OCI-LY7 (cell line): ENCODE results near the gene TPPP3. TPM values are rescaled to one million over a fixed set of nuclear protein-coding genes. Genes with fewer than 3 reads are reported as not detected.

Source experiments
- BruUV-seq: library from RNA; stranded (reverse); fragments of 400-500 nt; replicated peaks from 2 replicates; lab custom pipeline; 2021; lab: Mats Ljungman, UMichigan
- CTCF ChIA-PET: fragments of 300-600 bp; sonication (Branson Sonifier 250); formaldehyde crosslinking; loops from one replicate; lab custom pipeline; 2022; ENCODE audit warnings: antibody characterized with exemption; ENCODE audit not compliant: unreplicated experiment; lab: Charles Lee
- POLR2A ChIA-PET: fragments of 300-600 bp; sonication (Branson Sonifier 250); formaldehyde crosslinking; loops from one replicate; lab custom pipeline; 2022; ENCODE audit warnings: antibody characterized with exemption; lab: Charles Lee
- DNase-seq: peaks from one replicate; pipeline ENCODE4 v3.0.0-alpha.2; 2015; ENCODE audit warnings: low spot score
- H2AFZ ChIP-seq: fragments of 200-600 bp; sonication (generic), shearing (Covaris generic); 2 replicates; pipeline ENCODE4 v1.6.1; 2014; ENCODE audit warnings: mild to moderate bottlenecking, antibody characterized with exemption, low read length, moderate library complexity
- H3K27ac ChIP-seq: fragments of 200-600 bp; sonication (generic); 2 replicates; pipeline ENCODE4 v1.5.1; 2014; ENCODE audit warnings: mixed run types, low read depth, mild to moderate bottlenecking, moderate library complexity, low read length, inconsistent platforms; ENCODE audit not compliant: poor library complexity, severe bottlenecking
- H3K36me3 ChIP-seq: fragments of 200-600 bp; sonication (generic); 2 replicates; pipeline ENCODE4 v1.6.1; 2014; ENCODE audit warnings: mild to moderate bottlenecking, antibody characterized with exemption, low read length, moderate library complexity, mixed read lengths; ENCODE audit not compliant: insufficient read depth
- H3K4me1 ChIP-seq: fragments of 200-600 bp; sonication (generic); 2 replicates; pipeline ENCODE4 v1.5.1; 2014; ENCODE audit warnings: mild to moderate bottlenecking, low read length; ENCODE audit not compliant: insufficient read depth, poor library complexity, severe bottlenecking
- H3K4me2 ChIP-seq: fragments of 200-600 bp; sonication (generic); 2 replicates; pipeline ENCODE4 v1.6.1; 2014; ENCODE audit warnings: mild to moderate bottlenecking, low read length
- H3K4me3 ChIP-seq: fragments of 200-600 bp; sonication (generic); 2 replicates; pipeline ENCODE4 v1.5.1; 2014; ENCODE audit warnings: mild to moderate bottlenecking, low read depth, low read length; ENCODE audit not compliant: poor library complexity, severe bottlenecking
- H3K79me2 ChIP-seq: fragments of 200-600 bp; sonication (generic); 2 replicates; pipeline ENCODE4 v1.6.1; 2016; ENCODE audit warnings: low read depth, mild to moderate bottlenecking, low read length, moderate library complexity, mixed read lengths; ENCODE audit not compliant: insufficient read depth
- H3K9me2 ChIP-seq: fragments of 200-600 bp; sonication (generic); 2 replicates; pipeline ENCODE4 v1.6.1; 2016; ENCODE audit warnings: mild to moderate bottlenecking, low read length, mixed read lengths; ENCODE audit not compliant: insufficient read depth
- H3K9me3 ChIP-seq: fragments of 200-600 bp; sonication (generic); 2 replicates; pipeline ENCODE4 v1.6.1; 2014; ENCODE audit warnings: mild to moderate bottlenecking, mixed run types, low read length, mixed read lengths
- H4K20me1 ChIP-seq: fragments of 200-600 bp; sonication (generic); 2 replicates; pipeline ENCODE4 v1.6.1; 2014; ENCODE audit warnings: mild to moderate bottlenecking, antibody characterized with exemption, low read length, moderate library complexity, mixed read lengths; ENCODE audit not compliant: insufficient read depth
- intact Hi-C: fragments of 100-400 bp; cut with micrococcal nuclease; formaldehyde crosslinking; loops from one replicate; pipeline ENCODE4 v1.10.0; 2022; ENCODE audit not compliant: unreplicated experiment
- small RNA-seq: library from RNA; depleted of rRNA; stranded (forward); fragments of <200 nt; gene quantifications from one replicate; pipeline ENCODE3, GENCODE V24; 2014
- total RNA-seq, 2 experiments: library from RNA; depleted of rRNA in 1 of 2; stranded (reverse); fragments of >200 nt in 1 of 2; shearing (Covaris generic) in 1 of 2; gene quantifications; 2 replicates each; pipeline ENCODE4 v1.2.3, GENCODE V29; 2014 to 2022
- TF ChIP-seq, protein P1 (sequence below): fragments of 200-600 bp; sonication (generic); conservative IDR thresholded peaks from 2 replicates; pipeline ENCODE4 v1.5.1; 2014; ENCODE audit warnings: mild to moderate bottlenecking, antibody characterized with exemption, low read length, moderate library complexity, mixed read lengths

The TPPP3 gene
- total RNA-seq, 2 experiments from 2014 or later = not detected

DNA sequence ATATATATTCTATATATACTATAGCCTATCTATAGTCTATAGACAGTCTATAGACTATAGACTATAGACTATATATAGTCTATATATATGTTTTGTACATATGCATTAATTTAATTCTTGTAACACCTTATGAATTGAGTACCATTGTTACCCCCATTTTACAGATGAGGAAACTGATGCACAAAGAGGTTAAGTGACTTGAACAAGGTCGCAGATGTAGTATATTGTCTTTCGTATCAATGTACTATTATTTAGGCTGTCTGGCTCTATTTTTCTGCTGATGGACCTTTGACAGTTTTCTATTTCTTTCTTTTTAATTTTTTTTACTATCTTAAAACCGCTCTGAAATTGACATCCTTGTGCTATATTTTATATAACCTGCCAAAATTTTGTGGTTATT lies 52.0 kb downstream of the TPPP3 start:
- H4K20me1 ChIP-seq = no peaks in the 10 kb centered on the region
- no peaks in the 10 kb centered on the region for H3K9me3 ChIP-seq
- no peaks in the 10 kb centered on the region for H3K79me2 ChIP-seq
- ChIA-PET CTCF (no interaction called here), POLR2A (no interaction called here)
- no peak overlapping the region for H3K4me2 ChIP-seq
- intact Hi-C loops = no loop called here
- no peak overlapping the region for H3K4me3 ChIP-seq
- no peaks in the 10 kb centered on the region for H3K36me3 ChIP-seq
- TF ChIP-seq, protein P1, sequence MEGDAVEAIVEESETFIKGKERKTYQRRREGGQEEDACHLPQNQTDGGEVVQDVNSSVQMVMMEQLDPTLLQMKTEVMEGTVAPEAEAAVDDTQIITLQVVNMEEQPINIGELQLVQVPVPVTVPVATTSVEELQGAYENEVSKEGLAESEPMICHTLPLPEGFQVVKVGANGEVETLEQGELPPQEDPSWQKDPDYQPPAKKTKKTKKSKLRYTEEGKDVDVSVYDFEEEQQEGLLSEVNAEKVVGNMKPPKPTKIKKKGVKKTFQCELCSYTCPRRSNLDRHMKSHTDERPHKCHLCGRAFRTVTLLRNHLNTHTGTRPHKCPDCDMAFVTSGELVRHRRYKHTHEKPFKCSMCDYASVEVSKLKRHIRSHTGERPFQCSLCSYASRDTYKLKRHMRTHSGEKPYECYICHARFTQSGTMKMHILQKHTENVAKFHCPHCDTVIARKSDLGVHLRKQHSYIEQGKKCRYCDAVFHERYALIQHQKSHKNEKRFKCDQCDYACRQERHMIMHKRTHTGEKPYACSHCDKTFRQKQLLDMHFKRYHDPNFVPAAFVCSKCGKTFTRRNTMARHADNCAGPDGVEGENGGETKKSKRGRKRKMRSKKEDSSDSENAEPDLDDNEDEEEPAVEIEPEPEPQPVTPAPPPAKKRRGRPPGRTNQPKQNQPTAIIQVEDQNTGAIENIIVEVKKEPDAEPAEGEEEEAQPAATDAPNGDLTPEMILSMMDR = no peak
- no peak overlapping the region for H2AFZ ChIP-seq
- H3K9me2 ChIP-seq = no peaks in the 10 kb centered on the region
- H3K4me1 ChIP-seq = no peaks in the 10 kb centered on the region
- H3K27ac ChIP-seq = no peak overlapping the region
- DNase-seq = no peak
- no TSS peak for BruUV-seq

Small RNAs within 50 kb of the gene (small RNA-seq; reads per million reads assigned to genes)
- not detected for gene RNU1-123P

Other genes with a start within 250 kb of the TPPP3 start
- 1.1 and 2.7 TPM in 2 replicates for gene B3GNT9, start 242.5 kb downstream of the TPPP3 start, total RNA-seq (2014; rRNA removed; shearing (Covaris generic))
- gene B3GNT9, start 242.5 kb downstream of the TPPP3 start, total RNA-seq (2022) = 2.7 TPM in 2 replicates
- 11.3 and 11.6 TPM in 2 replicates for gene TRADD, start 233.6 kb downstream of the TPPP3 start, total RNA-seq (2014; rRNA removed; shearing (Covaris generic))
- 15.4 and 16.7 TPM in 2 replicates for gene TRADD, start 233.6 kb downstream of the TPPP3 start, total RNA-seq (2022)
- 5.8 and 7.3 TPM in 2 replicates for gene FBXL8, start 233.5 kb downstream of the TPPP3 start, total RNA-seq (2014; rRNA removed; shearing (Covaris generic))
- gene FBXL8, start 233.5 kb downstream of the TPPP3 start, total RNA-seq (2022) = 10.4 and 12.2 TPM in 2 replicates
- 8.1 and 12.8 TPM in 2 replicates for gene HSF4, start 228.8 kb downstream of the TPPP3 start, total RNA-seq (2014; rRNA removed; shearing (Covaris generic))
- gene HSF4, start 228.8 kb downstream of the TPPP3 start, total RNA-seq (2022) = 16.2 and 17.0 TPM in 2 replicates
- 1.1 and 2.2 TPM in 2 replicates for gene NOL3, start 223.0 kb downstream of the TPPP3 start, total RNA-seq (2014; rRNA removed; shearing (Covaris generic))
- 4.1 and 4.4 TPM in 2 replicates for gene NOL3, start 223.0 kb downstream of the TPPP3 start, total RNA-seq (2022)
- 18.0 and 22.9 TPM in 2 replicates for gene MATCAP1, start 209.5 kb downstream of the TPPP3 start, total RNA-seq (2014; rRNA removed; shearing (Covaris generic))
- gene MATCAP1, start 209.5 kb downstream of the TPPP3 start, total RNA-seq (2022) = 39.6 and 42.3 TPM in 2 replicates
- not detected in 2 replicates for gene EXOC3L1, start 203.4 kb downstream of the TPPP3 start, total RNA-seq (2014; rRNA removed; shearing (Covaris generic))
- gene EXOC3L1, start 203.4 kb downstream of the TPPP3 start, total RNA-seq (2022) = not detected in 2 replicates
- gene E2F4, start 201.3 kb downstream of the TPPP3 start, total RNA-seq (2014; rRNA removed; shearing (Covaris generic)) = 139 and 157 TPM in 2 replicates
- 108 and 124 TPM in 2 replicates for gene E2F4, start 201.3 kb downstream of the TPPP3 start, total RNA-seq (2022)
- 7.7 and 7.8 TPM in 2 replicates for gene ELMO3, start 194.4 kb downstream of the TPPP3 start, total RNA-seq (2014; rRNA removed; shearing (Covaris generic))
- 7.6 and 9.0 TPM in 2 replicates for gene ELMO3, start 194.4 kb downstream of the TPPP3 start, total RNA-seq (2022)
- 19.9 and 36.7 TPM in 2 replicates for gene TMEM208, start 166.4 kb downstream of the TPPP3 start, total RNA-seq (2014; rRNA removed; shearing (Covaris generic))
- 22.5 and 26.4 TPM in 2 replicates for gene TMEM208, start 166.4 kb downstream of the TPPP3 start, total RNA-seq (2022)
- gene FHOD1, start 146.0 kb downstream of the TPPP3 start, total RNA-seq (2014; rRNA removed; shearing (Covaris generic)) = 16.0 and 16.5 TPM in 2 replicates
- gene FHOD1, start 146.0 kb downstream of the TPPP3 start, total RNA-seq (2022) = 44.1 and 55.0 TPM in 2 replicates
- gene SLC9A5, start 144.5 kb downstream of the TPPP3 start, total RNA-seq (2014; rRNA removed; shearing (Covaris generic)) = 0.36 and 2.7 TPM in 2 replicates
- 3.6 and 4.2 TPM in 2 replicates for gene SLC9A5, start 144.5 kb downstream of the TPPP3 start, total RNA-seq (2022)
- gene PLEKHG4, start 114.0 kb downstream of the TPPP3 start, total RNA-seq (2014; rRNA removed; shearing (Covaris generic)) = not detected in 2 replicates
- gene PLEKHG4, start 114.0 kb downstream of the TPPP3 start, total RNA-seq (2022) = 0.51 and 1.3 TPM in 2 replicates
- gene KCTD19, start 66.8 kb downstream of the TPPP3 start, total RNA-seq (2014; rRNA removed; shearing (Covaris generic)) = not detected in 2 replicates
- gene KCTD19, start 66.8 kb downstream of the TPPP3 start, total RNA-seq (2022) = 0.17 and 1.4 TPM in 2 replicates
- gene LRRC36, start 66.7 kb downstream of the TPPP3 start, total RNA-seq (2014; rRNA removed; shearing (Covaris generic)) = not detected in 2 replicates
- gene LRRC36, start 66.7 kb downstream of the TPPP3 start, total RNA-seq (2022) = not detected in 2 replicates
- not detected in 2 replicates for gene ZDHHC1, start 23.0 kb upstream of the TPPP3 start, total RNA-seq (2014; rRNA removed; shearing (Covaris generic))
- gene ZDHHC1, start 23.0 kb upstream of the TPPP3 start, total RNA-seq (2022) = not detected in 2 replicates
- not detected in 2 replicates for gene HSD11B2, start 37.6 kb upstream of the TPPP3 start, total RNA-seq (2014; rRNA removed; shearing (Covaris generic))
- gene HSD11B2, start 37.6 kb upstream of the TPPP3 start, total RNA-seq (2022) = not detected in 2 replicates
- gene ATP6V0D1, start 87.7 kb upstream of the TPPP3 start, total RNA-seq (2014; rRNA removed; shearing (Covaris generic)) = 13.5 and 24.4 TPM in 2 replicates
- 34.0 and 38.0 TPM in 2 replicates for gene ATP6V0D1, start 87.7 kb upstream of the TPPP3 start, total RNA-seq (2022)
- gene AGRP, start 90.0 kb upstream of the TPPP3 start, total RNA-seq (2014; rRNA removed; shearing (Covaris generic)) = not detected in 2 replicates
- gene AGRP, start 90.0 kb upstream of the TPPP3 start, total RNA-seq (2022) = 0.52 TPM in 1 of 2 replicates, not detected in the other
- 8.9 and 9.7 TPM in 2 replicates for gene RIPOR1, start 135.3 kb upstream of the TPPP3 start, total RNA-seq (2014; rRNA removed; shearing (Covaris generic))
- gene RIPOR1, start 135.3 kb upstream of the TPPP3 start, total RNA-seq (2022) = 26.4 and 40.2 TPM in 2 replicates
- gene CTCF, start 169.0 kb upstream of the TPPP3 start, total RNA-seq (2014; rRNA removed; shearing (Covaris generic)) = 70.6 and 72.1 TPM in 2 replicates
- gene CTCF, start 169.0 kb upstream of the TPPP3 start, total RNA-seq (2022) = 83.5 and 93.3 TPM in 2 replicates